WI38 (cell line): ENCODE results near the gene CLSTN1.

Source experiments
- H3K4me3 ChIP-seq: 2 replicates; pipeline ENCODE4 v1.5.1; 2011; ENCODE audit warnings: low read depth, mild to moderate bottlenecking, control low read depth, low read length
- TF ChIP-seq, protein P1 (sequence below): IDR thresholded peaks from 2 replicates; pipeline ENCODE4 v1.5.1; 2012; ENCODE audit warnings: low read depth, mild to moderate bottlenecking, control low read depth, low read length

The CLSTN1 gene

DNA sequence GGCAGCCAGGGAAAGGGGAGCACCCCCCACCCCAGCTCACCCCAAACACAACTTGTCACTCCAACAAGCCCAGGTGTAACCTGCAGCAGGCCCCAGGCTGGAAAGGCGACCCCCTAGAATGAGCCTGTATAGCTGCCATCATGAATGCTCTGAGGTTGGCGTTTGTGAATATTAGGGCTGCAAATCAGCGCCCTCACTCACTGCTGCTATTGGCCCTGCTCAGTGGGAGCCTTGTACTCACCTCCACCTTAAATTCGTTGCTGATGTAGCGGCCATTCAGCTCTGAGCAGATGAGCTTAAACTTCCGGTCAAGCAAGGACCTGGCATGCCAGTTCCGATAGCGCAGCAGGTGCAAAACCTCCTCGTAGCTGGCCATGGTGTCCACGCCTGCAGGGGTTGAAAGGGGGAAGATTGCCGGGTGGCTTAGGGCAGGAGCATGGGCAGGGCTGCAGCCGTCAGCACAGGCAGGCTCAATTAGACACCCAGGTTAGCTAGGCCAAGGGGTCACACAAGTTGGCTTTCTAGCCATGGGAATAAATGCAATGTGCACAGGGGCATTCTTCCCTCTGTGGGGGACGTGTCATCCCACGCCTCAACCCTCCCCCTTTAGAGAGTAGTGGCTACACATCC is 90.5 kb downstream of the CLSTN1 start:
- no peak overlapping the region for H3K4me3 ChIP-seq
- TF ChIP-seq, protein P1, sequence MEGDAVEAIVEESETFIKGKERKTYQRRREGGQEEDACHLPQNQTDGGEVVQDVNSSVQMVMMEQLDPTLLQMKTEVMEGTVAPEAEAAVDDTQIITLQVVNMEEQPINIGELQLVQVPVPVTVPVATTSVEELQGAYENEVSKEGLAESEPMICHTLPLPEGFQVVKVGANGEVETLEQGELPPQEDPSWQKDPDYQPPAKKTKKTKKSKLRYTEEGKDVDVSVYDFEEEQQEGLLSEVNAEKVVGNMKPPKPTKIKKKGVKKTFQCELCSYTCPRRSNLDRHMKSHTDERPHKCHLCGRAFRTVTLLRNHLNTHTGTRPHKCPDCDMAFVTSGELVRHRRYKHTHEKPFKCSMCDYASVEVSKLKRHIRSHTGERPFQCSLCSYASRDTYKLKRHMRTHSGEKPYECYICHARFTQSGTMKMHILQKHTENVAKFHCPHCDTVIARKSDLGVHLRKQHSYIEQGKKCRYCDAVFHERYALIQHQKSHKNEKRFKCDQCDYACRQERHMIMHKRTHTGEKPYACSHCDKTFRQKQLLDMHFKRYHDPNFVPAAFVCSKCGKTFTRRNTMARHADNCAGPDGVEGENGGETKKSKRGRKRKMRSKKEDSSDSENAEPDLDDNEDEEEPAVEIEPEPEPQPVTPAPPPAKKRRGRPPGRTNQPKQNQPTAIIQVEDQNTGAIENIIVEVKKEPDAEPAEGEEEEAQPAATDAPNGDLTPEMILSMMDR = no peak

DNA sequence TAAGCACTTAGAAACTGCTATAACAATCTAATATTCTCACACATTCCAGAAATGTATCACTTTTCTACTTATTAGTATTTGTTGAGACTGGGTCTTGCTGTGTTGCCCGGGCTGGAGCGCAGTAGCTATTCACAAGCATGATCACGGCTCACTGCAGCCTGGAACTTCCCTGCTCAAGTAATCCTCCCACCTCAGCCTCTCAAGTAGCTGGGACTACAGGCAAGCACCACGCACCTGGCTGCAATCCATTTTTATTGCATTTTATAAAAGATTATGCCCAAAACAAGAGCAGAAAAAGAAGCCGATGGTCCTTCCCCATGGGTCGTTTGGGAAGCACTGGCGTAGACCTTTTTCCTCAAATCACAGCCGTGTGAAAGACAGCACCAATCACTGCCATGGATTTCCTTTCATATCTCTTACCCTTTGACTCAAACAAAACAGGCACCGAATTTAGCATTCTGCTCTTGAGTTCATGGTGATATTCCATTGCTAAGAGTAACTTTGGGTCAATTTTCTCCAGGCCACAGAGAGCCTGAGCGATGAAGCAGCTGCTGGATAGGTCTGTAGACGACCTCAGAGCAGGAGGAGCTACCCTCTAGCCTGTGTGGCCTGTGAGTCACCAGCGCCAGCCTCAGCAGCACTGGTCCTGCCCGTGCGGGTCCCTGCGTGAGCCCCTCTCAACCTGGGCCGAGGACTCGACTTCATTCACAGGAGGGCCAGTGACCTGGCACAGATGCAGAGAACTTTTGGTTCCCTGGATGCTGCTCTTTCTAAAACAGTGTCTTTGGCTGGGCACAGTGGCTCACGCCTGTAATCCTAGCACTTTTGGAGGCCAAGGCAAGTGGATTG is 91.4 kb downstream of the CLSTN1 start:
- TF ChIP-seq, protein P1 = no peak
- no peak overlapping the region for H3K4me3 ChIP-seq

DNA sequence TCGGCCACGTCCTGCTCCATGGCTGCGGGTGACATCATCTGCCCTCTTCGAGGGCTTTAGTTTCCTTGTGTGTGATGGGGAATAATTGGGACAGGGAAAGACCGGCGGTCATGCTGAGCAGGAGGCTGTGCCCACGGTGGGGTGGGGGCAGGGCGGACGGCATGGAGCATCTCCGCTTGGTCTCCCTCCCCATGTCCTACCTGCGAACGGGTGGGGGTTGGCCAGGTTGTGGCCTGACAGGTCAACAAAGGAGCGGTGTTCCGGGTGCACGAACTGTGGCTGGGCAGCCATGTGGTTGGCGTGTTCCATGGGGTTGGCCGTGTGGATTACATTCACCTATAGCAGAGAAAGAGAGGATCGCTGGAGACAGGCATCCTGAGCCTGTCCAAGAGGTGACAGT is 92.2 kb downstream of the CLSTN1 start:
- H3K4me3 ChIP-seq = no peak overlapping the region
- TF ChIP-seq, protein P1 = no peak

DNA sequence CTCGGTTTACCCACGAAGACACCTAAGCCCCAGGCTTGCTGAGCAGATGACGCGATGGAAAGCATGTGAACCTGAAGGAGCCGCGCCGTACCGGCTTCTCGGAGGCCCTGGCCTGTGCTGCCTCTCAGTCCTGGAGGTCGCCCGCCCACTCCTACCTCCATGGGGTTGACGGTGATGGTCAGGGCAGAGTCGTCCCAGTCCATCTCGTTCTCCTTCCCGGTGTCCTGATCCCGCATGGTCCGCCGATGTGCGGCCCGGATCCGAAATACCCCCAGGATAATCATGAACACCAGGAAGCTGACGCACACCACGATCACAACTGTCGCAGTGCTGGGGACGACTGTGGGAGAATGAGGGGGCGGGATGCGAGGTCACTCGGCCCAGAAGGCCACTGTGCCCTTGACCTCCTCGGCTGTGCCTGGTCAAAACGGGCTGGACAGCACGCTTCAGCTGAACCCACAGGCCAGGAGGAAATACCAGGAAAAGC is 92.7 kb downstream of the CLSTN1 start:
- TF ChIP-seq, protein P1 = no peak
- H3K4me3 ChIP-seq = no peak overlapping the region

DNA sequence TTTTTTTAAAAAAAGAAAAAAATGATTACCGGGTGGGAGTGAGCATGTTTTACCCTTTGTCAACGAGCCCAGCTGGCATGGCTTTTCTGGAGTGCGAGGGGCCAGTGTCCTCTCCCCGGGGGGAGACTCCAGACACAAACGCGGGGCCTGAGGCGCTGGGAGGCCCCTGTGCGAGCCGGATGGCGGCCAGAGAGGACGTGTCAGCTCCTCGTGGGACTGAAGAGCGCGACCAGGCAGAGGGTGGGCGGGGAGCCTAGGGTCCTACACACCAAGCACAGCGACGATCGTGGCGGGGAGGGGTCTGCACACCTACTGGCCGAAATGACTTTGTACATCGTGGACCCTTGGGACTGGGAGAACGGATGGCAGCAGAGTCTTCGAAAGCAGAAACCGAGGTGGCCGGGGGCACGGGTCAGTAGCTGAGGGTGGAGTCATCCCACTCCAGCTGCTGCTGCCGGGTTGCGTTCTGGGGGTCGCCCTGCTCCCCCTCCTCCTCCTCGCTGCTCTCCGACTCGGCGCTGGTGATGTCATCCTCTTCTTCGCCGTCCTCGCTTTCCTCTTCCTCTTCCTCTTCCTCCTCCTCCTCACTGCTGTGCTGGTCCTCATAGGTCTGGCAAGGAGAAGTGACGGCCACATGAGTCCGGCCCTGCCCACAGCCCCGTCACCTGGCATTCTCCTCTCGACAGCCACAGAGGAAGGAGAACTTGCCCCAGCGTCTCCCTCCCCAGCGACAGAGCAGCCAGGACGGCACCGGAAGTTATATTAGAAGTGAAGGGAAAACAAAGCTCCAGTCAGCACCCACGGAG is 93.5 kb downstream of the CLSTN1 start:
- H3K4me3 ChIP-seq = no peak overlapping the region
- TF ChIP-seq, protein P1 = no peak

DNA sequence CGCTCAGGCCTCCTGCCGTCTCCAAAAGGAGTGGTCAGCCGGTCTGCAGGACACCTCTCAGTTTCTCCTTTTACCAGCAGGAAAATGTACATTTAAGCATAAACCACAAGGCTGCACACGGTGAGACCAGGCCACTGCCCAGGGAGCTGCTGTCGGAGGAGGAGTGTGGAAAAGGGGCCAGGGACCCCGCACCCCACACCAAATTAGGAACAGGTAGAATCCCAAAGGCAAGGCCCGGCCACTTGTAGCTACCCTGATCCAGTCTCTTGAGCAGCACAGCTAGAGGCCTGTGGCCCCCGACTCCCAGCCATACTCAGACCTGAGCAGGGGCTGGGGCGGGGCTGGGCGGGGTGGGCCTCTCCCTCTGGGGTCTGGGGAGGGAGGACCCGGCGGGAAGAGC is 94.2 kb downstream of the CLSTN1 start:
- no peak overlapping the region for H3K4me3 ChIP-seq
- TF ChIP-seq, protein P1 = no peak
